ENCODE data around the gene MTHFD1L.

MTHFD1L gene

DNA sequence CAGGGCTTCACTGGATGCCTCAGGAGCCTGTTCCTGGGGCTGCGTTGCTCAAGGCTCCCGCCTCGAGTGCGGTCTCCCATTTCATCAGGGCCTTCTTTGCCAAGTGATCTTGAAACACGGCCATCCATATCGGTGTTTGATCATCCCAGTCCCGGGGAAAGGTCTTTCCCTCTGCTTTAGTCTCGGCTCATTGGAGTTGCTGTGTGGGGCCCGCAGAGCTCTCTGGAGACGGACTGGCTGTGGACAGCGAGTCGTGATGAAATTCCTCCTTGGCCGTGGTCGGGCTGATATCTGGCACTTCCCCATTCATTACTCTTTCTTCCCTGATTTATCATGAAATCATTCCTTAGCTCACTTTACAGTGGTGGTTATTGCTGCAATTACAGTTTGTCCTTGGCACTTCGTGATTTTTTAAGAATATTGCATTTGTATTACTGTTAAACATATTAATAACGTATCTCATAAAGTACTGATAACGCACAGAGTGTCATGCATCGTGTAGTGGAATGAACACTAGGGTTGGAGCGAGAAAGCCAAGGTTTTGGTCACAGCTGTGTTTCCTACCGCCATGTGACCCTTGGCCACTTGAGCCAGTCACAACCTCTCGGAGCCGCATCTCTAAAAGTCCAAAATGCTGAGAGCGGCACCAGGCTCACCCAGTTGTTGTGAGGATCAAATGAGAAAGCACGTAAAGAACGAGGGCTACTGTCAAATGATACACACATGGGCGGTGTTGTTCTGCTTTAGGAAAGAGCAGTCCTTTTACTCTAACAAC, 71.8 kb downstream of the MTHFD1L start:
- H3K27ac ChIP-seq = no peak overlapping the region
- TF ChIP-seq ZFX (IDR thresholded peaks at IDR 0.05) = no peak
- TF ChIP-seq, protein P1, sequence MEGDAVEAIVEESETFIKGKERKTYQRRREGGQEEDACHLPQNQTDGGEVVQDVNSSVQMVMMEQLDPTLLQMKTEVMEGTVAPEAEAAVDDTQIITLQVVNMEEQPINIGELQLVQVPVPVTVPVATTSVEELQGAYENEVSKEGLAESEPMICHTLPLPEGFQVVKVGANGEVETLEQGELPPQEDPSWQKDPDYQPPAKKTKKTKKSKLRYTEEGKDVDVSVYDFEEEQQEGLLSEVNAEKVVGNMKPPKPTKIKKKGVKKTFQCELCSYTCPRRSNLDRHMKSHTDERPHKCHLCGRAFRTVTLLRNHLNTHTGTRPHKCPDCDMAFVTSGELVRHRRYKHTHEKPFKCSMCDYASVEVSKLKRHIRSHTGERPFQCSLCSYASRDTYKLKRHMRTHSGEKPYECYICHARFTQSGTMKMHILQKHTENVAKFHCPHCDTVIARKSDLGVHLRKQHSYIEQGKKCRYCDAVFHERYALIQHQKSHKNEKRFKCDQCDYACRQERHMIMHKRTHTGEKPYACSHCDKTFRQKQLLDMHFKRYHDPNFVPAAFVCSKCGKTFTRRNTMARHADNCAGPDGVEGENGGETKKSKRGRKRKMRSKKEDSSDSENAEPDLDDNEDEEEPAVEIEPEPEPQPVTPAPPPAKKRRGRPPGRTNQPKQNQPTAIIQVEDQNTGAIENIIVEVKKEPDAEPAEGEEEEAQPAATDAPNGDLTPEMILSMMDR (conservative IDR thresholded peaks at IDR 0.05) = no peak

GRCh38 chr6:150939399-150939798, 73.9 kb downstream of the MTHFD1L start:
- no peak overlapping the region for H3K27ac ChIP-seq
- TF ChIP-seq, protein P1 (conservative IDR thresholded peaks at IDR 0.05) = no peak
- no peak for TF ChIP-seq ZFX (IDR thresholded peaks at IDR 0.05)

DNA sequence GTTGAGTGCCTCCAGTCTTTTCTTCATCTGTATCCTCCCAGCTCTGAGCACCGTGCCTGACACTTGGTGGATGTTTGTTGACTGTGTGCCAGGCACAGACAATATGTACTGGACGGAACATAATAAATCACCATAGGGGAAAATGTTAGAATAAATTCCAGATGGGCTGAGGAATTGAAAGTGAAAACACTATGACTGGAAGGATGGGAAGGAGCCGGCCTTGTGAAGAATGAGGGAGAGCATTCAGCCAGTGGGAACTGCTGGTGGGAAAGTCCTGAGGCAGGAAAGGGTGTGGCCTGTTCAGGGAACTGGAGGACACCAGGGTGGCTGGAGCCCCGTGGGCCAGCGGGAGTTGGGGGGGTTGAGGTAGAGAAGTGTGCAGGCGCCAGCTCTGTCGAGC, 75.4 kb downstream of the MTHFD1L start:
- no peak overlapping the region for H3K27ac ChIP-seq
- TF ChIP-seq ZFX (IDR thresholded peaks at IDR 0.05) = no peak
- TF ChIP-seq, protein P1 (conservative IDR thresholded peaks at IDR 0.05) = no peak

GRCh38 chr6:150949526-150949925, 84.0 kb downstream of the MTHFD1L start:
- TF ChIP-seq ZFX (IDR thresholded peaks at IDR 0.05) = no peak
- TF ChIP-seq, protein P1 (conservative IDR thresholded peaks at IDR 0.05) = no peak
- no peak overlapping the region for H3K27ac ChIP-seq

GRCh38 chr6:150953851-150954250, 88.3 kb downstream of the MTHFD1L start:
- TF ChIP-seq, protein P1 (conservative IDR thresholded peaks at IDR 0.05) = no peak
- no peak for TF ChIP-seq ZFX (IDR thresholded peaks at IDR 0.05)
- no peak overlapping the region for H3K27ac ChIP-seq

DNA sequence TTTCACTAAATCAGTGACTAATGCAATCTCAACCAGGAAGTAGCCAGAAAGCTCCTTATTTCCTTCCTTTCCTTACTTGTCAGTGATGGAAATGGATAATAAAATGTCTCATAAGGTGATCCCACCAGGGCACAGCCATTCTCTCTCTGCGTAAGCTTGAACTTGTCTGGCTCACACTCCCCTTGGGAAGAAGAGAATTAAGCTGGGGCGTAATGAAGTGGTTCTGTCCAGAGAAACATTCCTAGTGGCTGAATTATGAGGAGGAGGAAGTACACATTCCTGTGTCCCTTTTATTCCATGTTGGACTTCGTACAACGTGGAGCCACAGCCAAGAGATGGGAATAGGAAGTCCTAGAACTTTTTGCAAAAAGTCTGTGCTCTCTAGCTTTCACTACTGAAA, 93.7 kb downstream of the MTHFD1L start:
- H3K27ac ChIP-seq = no peak overlapping the region
- TF ChIP-seq ZFX (IDR thresholded peaks at IDR 0.05) = no peak
- TF ChIP-seq, protein P1 (conservative IDR thresholded peaks at IDR 0.05) = no peak

DNA sequence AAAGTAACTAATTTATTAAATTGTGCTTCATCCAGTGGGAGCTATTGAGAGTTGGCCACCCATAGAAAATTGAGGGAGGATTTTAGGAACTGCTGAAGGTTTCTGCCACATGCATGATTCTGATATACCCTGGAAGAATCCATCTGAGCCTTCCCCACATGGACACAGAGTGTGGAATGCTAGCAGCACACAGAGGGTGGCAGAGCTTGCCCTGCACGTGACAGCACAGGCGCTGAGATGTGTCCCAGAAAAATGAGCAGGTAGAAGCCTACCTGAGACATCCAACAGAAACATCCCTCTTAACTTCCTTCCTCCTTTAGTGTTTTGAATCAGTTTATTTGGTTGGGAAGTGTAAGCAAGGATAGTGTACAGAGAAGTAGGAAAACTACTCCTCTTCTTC, 96.9 kb downstream of the MTHFD1L start:
- no peak overlapping the region for H3K27ac ChIP-seq
- no peak for TF ChIP-seq ZFX (IDR thresholded peaks at IDR 0.05)
- TF ChIP-seq, protein P1 (conservative IDR thresholded peaks at IDR 0.05) = no peak

Measured in C4-2B (cell line).